ENCODE data around the gene RASGRP4. TPM values are rescaled to one million over a fixed set of nuclear protein-coding genes. Genes with fewer than 3 reads are reported as not detected.

The RASGRP4 gene
- total RNA-seq, 1 donor from 2014 or later = not detected

GRCh38 chr19:38451036-38451435 is 25.0 kb upstream of the RASGRP4 start:
- peaks cover 3% of the 10 kb centered on the region for H3K36me3 Mint-ChIP-seq (ENCODE audit: low read depth, unreplicated experiment)

GRCh38 chr19:38449518-38449917 is 23.5 kb upstream of the RASGRP4 start:
- H3K27ac Mint-ChIP-seq (ENCODE audit: unreplicated experiment) = no peak overlapping the region
- Histone ChIP-seq H3K9me3 (ENCODE audit: insufficient read depth, low read depth, low read length) (no peaks in the 10 kb centered on the region), H3K27me3 (ENCODE audit: insufficient read depth, low read length) (peaks cover 5% of the 10 kb centered on the region), H3K36me3 (ENCODE audit: insufficient read depth, low read length) (no peaks in the 10 kb centered on the region), H3K4me2 (ENCODE audit: low read length) (no peak overlapping the region), H4K20me1 (ENCODE audit: insufficient read depth, low read length) (no peaks in the 10 kb centered on the region), H3K4me3 (ENCODE audit: insufficient read depth, low read depth, low read length) (no peak overlapping the region), H2AFZ (ENCODE audit: low read depth, low read length) (no peak overlapping the region), H3K79me2 (ENCODE audit: insufficient read depth, low read length) (no peaks in the 10 kb centered on the region), H3K9ac (ENCODE audit: low read length) (no peak overlapping the region), H3K27ac (ENCODE audit: low read depth, low read length) (no peak overlapping the region), H3K4me1 (ENCODE audit: insufficient read depth, low read length) (no peaks in the 10 kb centered on the region)
- TF ChIP-seq CTCF (IDR thresholded peaks at IDR 0.05; ENCODE audit: insufficient read depth, low read depth, low read length) (no peak), EZH2 (IDR thresholded peaks at IDR 0.05; ENCODE audit: insufficient read depth, low read length) (no peak)
- no peak for FAIRE-seq
- peaks cover 33% of the 10 kb centered on the region for H3K27me3 Mint-ChIP-seq (ENCODE audit: low read depth, unreplicated experiment)
- no peaks in the 10 kb centered on the region for H3K4me1 Mint-ChIP-seq (ENCODE audit: low read depth, unreplicated experiment)
- no peak for DNase-seq (ENCODE audit: low read depth)
- H3K4me3 Mint-ChIP-seq (ENCODE audit: unreplicated experiment) = no peak overlapping the region
- H3K9me3 Mint-ChIP-seq (ENCODE audit: unreplicated experiment) = peaks cover 2% of the 10 kb centered on the region
- H3K36me3 Mint-ChIP-seq (ENCODE audit: low read depth, unreplicated experiment) = peaks cover 3% of the 10 kb centered on the region

More at GRCh38 chr19:38451036-38451435, 25.0 kb upstream of the RASGRP4 start:
- no peak overlapping the region for H3K4me3 Mint-ChIP-seq (ENCODE audit: unreplicated experiment)
- no peaks in the 10 kb centered on the region for H3K4me1 Mint-ChIP-seq (ENCODE audit: low read depth, unreplicated experiment)
- no peak overlapping the region for H3K27ac ChIP-seq (ENCODE audit: low read depth, low read length)
- no peak overlapping the region for H3K27ac Mint-ChIP-seq (ENCODE audit: unreplicated experiment)
- FAIRE-seq (no peak), DNase-seq (ENCODE audit: low read depth) (no peak)
- H3K36me3 ChIP-seq (ENCODE audit: insufficient read depth, low read length) = no peaks in the 10 kb centered on the region
- peaks cover 31% of the 10 kb centered on the region for H3K27me3 Mint-ChIP-seq (ENCODE audit: low read depth, unreplicated experiment)
- TF ChIP-seq EZH2 (IDR thresholded peaks at IDR 0.05; ENCODE audit: insufficient read depth, low read length) = no peak
- TF ChIP-seq CTCF (IDR thresholded peaks at IDR 0.05; ENCODE audit: insufficient read depth, low read depth, low read length) = no peak
- H2AFZ ChIP-seq (ENCODE audit: low read depth, low read length) = no peak overlapping the region
- no peak overlapping the region for H3K9ac ChIP-seq (ENCODE audit: low read length)
- H3K27me3 ChIP-seq (ENCODE audit: insufficient read depth, low read length) = peaks cover 5% of the 10 kb centered on the region
- no peaks in the 10 kb centered on the region for H4K20me1 ChIP-seq (ENCODE audit: insufficient read depth, low read length)
- H3K79me2 ChIP-seq (ENCODE audit: insufficient read depth, low read length) = no peaks in the 10 kb centered on the region
- no peaks in the 10 kb centered on the region for H3K4me1 ChIP-seq (ENCODE audit: insufficient read depth, low read length)
- H3K9me3 ChIP-seq (ENCODE audit: insufficient read depth, low read depth, low read length) = no peaks in the 10 kb centered on the region
- peaks cover 2% of the 10 kb centered on the region for H3K9me3 Mint-ChIP-seq (ENCODE audit: unreplicated experiment)
- no peak overlapping the region for H3K4me3 ChIP-seq (ENCODE audit: insufficient read depth, low read depth, low read length)
- H3K4me2 ChIP-seq (ENCODE audit: low read length) = no peak overlapping the region

GRCh38 chr19:38448225-38448624 is 22.2 kb upstream of the RASGRP4 start:
- H2AFZ ChIP-seq (ENCODE audit: low read depth, low read length) = no peak overlapping the region
- H3K27ac ChIP-seq (ENCODE audit: low read depth, low read length) = no peak overlapping the region
- FAIRE-seq (no peak), DNase-seq (ENCODE audit: low read depth) (no peak)
- Mint-ChIP-seq H3K4me1 (ENCODE audit: low read depth, unreplicated experiment) (no peaks in the 10 kb centered on the region), H3K27me3 (ENCODE audit: low read depth, unreplicated experiment) (peaks cover 43% of the 10 kb centered on the region), H3K27ac (ENCODE audit: unreplicated experiment) (no peak overlapping the region), H3K36me3 (ENCODE audit: low read depth, unreplicated experiment) (peaks cover 3% of the 10 kb centered on the region), H3K9me3 (ENCODE audit: unreplicated experiment) (peaks cover 2% of the 10 kb centered on the region), H3K4me3 (ENCODE audit: unreplicated experiment) (no peak overlapping the region)
- H4K20me1 ChIP-seq (ENCODE audit: insufficient read depth, low read length) = no peaks in the 10 kb centered on the region
- TF ChIP-seq CTCF (IDR thresholded peaks at IDR 0.05; ENCODE audit: insufficient read depth, low read depth, low read length) (no peak), EZH2 (IDR thresholded peaks at IDR 0.05; ENCODE audit: insufficient read depth, low read length) (no peak)
- no peak overlapping the region for H3K4me2 ChIP-seq (ENCODE audit: low read length)
- H3K79me2 ChIP-seq (ENCODE audit: insufficient read depth, low read length) = no peaks in the 10 kb centered on the region
- no peak overlapping the region for H3K4me3 ChIP-seq (ENCODE audit: insufficient read depth, low read depth, low read length)
- no peaks in the 10 kb centered on the region for H3K4me1 ChIP-seq (ENCODE audit: insufficient read depth, low read length)
- H3K36me3 ChIP-seq (ENCODE audit: insufficient read depth, low read length) = no peaks in the 10 kb centered on the region
- H3K9me3 ChIP-seq (ENCODE audit: insufficient read depth, low read depth, low read length) = no peaks in the 10 kb centered on the region
- no peak overlapping the region for H3K9ac ChIP-seq (ENCODE audit: low read length)
- H3K27me3 ChIP-seq (ENCODE audit: insufficient read depth, low read length) = peaks cover 5% of the 10 kb centered on the region
